NOMO-1 treated with DMSO at 0.1 percent for 48 hours (cell line): ENCODE data around the gene ADGRA1.
"Not testable (repeated sequence)": the region's sequence is repeated elsewhere in the genome, so short reads cannot be mapped to it uniquely, and the experiment has no call there.

Experiments
- DNase-seq: peaks from one replicate; lab custom pipeline; 2025; ENCODE audit not compliant: unreplicated experiment; lab: John Stamatoyannopoulos, UW

ADGRA1 gene

DNA sequence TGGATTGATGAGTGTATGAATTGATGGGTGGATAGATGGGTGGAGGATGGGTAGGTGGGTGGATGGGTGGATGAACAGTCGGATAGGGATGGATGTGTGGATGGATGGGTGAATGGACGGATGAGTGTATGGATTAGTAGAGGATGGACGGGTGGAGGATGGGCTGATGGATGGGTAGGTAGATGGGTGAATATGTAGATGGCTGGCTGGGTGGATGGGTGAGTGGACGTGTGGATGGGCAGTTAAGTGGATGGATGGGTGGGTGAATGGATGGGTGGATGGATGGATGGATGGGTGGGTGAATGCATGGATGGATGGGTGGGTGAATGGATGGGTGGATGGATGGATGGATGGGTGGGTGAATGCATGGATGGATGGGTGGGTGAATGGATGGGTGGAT lies 87.9 kb downstream of the ADGRA1 start:
- not testable (repeated sequence) for DNase-seq

DNA sequence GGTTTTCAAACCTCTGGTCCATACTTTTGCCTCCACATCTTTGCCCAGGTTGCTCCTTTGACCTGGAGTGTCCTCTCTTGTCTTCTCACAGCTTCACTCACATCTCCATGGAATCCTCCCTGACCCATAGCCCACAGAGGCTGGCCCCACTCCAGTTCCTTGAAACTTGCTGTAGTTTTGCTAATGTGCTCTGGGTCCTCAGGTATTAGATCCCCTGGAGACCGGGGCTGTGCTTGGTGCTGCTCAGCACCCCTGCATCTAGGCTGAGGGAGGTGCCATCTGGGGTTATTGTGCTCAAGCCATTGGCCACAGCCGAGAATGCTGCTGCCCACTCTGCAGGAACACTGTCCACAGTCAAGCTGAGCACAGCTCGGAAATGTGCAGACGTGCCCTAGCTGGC lies 88.8 kb downstream of the ADGRA1 start:
- no peak for DNase-seq

DNA sequence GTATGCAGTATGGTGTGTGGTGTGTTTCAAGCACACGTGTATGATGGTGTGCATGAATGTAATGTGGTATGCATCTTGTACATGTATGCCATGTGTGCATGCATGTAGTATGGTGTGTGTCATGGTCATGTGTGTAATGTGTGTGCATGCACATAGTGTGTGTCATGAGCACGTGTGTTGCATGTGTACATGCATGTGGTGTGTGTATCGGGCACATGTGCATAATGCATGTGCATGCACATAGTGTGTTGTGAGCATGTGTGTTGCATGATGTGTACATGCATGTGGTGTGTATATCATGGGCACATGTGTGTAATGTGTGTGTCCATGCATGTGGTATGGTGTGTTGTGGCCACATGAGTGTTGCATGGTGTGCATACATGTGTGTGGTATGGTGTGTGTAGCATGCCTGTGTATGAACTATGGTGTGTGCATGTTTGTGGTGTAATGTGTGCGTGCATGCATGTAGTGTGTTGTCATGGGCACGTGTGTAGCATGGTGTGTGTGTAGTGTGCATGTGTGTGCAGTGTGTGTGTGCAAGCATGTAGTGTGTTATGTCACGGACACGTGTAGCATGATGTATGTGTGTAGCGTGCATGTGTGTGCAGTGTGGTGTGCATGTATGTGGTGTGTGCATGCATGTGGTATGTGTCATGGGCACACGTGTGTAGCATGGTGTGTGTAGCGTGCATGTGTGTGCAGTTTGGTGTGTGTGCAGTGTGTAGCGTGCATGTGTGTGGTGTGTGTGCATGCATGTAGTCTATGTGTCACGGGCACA lies 89.8 kb downstream of the ADGRA1 start:
- no peak for DNase-seq

- no peak for DNase-seq
Measured at GRCh38 chr10:133178357-133179127, 90.8 kb downstream of the ADGRA1 start.

GRCh38 chr10:133179128-133179520 lies 91.4 kb downstream of the ADGRA1 start:
- no peak for DNase-seq

DNA sequence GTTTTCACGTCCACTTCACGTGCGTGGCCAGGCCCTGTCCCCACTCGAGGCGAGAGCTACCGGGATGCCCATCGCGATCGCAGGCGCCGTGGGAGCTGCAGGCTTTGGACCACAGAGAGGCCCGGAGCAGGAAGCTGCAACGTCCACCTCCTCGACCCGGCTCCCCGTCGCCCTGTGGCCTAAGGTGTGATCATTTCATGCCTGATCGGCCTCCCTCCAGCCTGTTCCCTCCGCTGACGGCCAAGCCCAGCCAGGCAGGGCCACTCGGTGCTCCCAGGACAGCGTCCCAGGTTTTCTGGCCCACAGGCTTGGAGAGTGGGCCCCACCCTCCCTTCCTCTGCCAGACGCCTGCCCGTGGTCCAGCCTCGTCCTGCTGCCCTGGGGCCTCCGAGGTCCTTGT lies 91.9 kb downstream of the ADGRA1 start:
- DNase-seq: no peak

DNA sequence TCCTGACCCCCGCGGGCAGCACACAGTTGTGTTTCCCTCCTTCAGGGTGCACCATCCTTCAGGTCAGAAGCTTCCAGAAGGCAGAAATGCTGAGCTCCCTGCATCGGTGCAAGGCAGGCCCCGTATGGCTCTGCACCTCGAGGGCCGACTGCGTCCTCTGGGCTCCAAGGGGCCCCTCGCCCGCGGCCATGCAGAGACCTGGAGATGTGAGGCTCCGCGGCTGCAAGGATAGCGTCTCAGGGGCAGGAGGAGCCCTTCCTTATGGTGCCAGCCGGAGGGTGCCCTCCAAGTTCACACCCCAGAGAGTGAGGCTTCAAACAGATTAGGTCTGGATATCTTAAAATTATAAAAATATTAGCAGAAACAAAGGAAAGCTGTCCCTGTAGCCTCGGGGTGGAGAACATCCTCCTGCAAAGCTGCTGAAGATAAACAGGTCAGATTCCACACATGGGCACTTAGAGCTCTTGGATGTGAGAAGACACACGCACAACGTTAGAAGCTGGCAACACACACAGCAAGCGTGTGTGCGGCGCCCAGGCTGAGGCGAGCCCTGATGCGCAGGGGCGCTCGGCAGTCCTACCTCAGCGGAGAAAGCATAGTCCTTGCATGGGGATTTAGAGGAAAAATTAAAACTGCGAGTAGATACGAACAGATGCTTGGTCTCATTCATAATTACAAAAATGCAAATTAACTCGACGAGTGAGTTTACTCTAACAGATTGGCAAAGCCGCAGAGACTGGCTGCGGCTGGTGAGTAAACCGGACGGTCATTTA lies 92.7 kb downstream of the ADGRA1 start:
- DNase-seq: no peak

DNA sequence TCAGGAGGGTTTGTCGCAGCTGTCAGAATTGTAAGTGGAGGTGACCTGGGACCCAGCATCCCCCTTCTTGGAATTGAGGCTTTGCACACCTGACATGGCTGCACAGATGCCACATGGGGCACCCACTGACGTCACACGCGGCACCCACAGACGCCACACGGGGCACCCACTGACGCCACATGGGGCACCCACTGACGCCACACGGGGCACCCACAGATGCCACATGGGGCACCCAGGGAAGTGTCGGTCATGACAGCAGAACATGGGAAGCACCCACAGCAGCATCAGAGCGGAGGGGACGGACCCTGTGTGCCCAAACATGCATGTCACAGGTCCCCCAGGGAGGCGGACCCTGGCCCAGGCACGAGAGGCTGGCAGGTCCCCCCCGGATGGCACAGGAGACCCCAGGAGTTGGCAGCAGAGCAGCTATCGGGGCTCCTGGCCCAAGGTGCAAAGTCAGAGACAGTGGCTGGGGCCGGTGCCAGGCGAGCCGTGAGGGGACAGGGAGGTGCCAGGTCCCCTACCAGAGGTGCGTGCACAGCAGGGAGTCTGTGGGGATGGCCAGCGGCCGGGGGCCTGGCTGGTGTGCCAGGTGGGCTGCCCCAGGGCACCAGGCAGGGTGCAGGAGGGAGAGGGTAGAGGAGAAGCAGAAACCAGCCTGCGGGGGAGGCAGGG lies 93.4 kb downstream of the ADGRA1 start:
- no peak for DNase-seq
